SH-SY5Y (cell line): ENCODE data around the gene ZNF624.

Experiments
- GATA2 ChIP-seq: IDR thresholded peaks from 2 replicates; pipeline ENCODE4 v1.6.1; 2011; ENCODE audit warnings: mild to moderate bottlenecking, low read depth, low read length
- GATA3 ChIP-seq: IDR thresholded peaks from 2 replicates; pipeline ENCODE4 v1.6.1; 2011; ENCODE audit warnings: low read depth, mild to moderate bottlenecking, low read length, moderate library complexity

ZNF624 gene

DNA sequence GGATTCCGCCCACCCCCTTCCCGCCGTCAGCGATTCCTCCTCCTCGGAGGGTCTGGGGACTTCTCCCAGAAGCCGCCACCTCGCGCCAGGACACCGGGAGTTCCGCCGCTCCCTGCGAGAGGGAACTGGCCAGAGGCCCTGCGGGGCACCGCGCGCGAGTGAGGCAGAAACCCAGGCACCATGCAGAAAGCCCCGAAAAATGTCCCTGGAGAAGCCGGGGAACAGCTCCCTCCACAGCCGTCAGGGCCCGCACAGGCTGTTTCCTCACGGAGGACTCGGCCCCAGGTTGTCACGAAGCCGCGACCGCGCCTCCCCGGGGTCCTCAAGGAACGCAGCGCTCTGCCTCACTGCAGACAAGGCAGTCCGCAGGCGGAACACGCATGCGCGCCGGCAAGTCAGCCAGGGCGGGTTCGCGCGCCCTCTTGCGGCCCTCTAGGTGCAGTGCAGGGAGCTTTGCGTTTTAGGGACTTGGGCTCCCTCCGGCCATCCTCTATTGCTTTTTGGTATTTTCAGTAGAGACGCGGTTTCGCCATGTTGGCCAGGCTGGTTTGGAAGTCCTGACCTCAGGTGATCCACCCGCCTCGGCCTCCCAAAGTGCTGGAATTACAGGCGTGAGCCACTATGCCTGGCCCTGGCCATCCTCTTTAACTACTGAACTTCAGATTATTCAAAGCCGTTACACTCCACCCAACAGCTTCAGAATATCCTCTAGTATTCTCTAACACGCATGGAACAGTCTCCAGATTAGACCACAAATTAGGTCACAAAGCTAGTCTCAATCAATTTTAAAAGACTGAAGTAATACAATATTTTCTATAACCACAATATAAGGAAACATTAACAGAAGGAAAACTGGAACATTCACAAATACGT is 64.3 kb downstream of the ZNF624 start:
- TF ChIP-seq GATA3 (no peak), GATA2 (no peak)

DNA sequence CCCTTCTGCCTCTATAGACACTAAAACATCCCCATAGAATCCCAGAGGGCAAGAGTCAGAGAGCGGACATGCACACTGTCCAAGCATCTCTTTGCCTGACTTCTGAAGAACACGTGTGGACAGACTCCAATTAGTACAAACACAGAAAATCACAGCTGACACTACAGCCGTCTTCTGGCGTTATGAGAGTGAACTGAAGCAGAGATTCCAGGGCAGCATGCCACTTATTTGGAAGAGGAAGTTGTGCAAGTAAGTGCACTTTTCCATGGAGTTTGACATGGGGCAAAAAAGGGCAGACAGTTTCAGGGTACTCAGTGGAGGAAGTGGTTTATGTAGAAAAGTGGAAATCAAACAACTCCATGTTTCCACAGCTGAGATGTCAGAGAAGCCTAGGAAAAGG is 67.9 kb downstream of the ZNF624 start:
- TF ChIP-seq GATA2 (no peak), GATA3 (no peak)

DNA sequence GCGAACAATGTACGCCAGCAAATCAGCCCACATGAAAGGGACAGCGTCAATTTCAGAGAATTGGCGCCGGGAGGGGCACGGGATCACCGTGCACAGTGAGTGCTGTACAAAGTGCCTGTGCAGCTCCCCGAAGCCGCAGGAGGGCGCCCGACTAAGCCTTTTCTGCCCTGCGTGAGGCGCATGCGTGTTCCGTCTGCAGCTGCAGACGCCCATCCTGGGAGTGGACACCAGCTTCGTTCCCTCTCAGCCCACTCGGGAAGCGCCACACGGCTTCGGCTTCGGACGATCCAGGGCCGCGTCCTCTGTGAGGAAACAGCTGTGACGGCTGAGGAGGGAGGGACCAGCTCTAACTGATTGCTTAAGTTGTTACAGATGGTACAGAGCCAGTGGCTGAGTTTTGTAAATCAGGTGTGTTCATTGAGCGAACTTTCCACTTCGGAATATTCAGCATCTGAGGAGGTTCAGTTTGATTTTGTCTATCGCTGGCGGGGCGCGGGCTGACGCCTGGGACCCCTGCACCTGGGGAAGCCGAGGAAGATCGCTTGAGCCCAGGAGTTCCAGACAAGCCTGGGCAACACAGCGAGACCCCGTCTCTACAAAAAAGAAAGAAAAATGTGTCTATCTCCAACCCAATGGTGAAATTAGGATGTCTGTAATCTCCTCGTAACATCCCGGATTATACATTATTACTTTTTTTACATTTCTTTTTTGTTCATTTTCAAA is 69.2 kb downstream of the ZNF624 start:
- TF ChIP-seq GATA3 (no peak), GATA2 (no peak)

DNA sequence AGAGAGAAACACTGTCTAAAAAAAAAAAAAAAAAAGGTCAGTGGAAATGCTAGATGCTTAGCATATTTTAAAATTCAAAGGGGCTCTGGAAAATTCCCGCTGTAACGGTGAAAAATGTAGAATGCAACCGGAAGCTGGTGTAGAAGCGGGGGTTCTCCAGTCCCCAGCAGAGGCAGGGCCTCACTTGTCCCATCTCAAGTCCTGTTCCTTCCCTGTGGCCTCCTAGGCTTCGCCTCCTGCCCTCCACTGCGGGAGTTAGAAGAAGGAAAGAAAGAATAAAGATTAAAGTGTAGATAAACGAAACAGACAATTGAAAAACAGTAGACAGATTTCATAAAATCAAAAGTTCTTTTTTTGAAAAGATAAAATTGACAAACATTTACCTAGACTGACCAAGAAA is 69.9 kb downstream of the ZNF624 start:
- no peak for TF ChIP-seq GATA3
- no peak for TF ChIP-seq GATA2

DNA sequence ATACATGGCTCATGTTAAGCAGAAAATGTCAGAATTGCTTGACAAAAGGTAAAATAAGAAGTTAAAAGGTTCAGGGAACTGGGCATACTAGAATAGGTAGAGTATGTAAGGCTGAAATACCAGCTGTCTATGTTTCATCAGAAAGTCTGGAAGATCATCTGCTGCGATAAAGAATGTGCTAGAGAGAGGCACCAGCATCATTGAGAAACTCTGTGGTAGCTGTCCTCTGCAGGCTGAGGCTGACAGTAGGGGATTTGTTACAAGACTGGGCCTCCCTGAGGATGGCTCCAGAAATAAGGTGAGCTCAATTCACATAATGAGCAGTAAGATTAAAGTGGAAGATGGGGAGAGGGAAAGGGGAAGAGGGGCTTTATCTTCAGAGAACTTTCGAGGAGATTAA is 80.2 kb downstream of the ZNF624 start:
- TF ChIP-seq GATA3 = no peak
- no peak for TF ChIP-seq GATA2
